DMS153 treated with DMSO at 0.1 percent for 48 hours (cell line): ENCODE data around the gene PCSK6.
"Not testable (repeated sequence)": the region's sequence is repeated elsewhere in the genome, so short reads cannot be mapped to it uniquely, and the experiment has no call there.

ENCODE experiments used
- DNase-seq: peaks from one replicate; lab custom pipeline; 2025; ENCODE audit not compliant: unreplicated experiment; lab: John Stamatoyannopoulos, UW

Gene PCSK6

DNA sequence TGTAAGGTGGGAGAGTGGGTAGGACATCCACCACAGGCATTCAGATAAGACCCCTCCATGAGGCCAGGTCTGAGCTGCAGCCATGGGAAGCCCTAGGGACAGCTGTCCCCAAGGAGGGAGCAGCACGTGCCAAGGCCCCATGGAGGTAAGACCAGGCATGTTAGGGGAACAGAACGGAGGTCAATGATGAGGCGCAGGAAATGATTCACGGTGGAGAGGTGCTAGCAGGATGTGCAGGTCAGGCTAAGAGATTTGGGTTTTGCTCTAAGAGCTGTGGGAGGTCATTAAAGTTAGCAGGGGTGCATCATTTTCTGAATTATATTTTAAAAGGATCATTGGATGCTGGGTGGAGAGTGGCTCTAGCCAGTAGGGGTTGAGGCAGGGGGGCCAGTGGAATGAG lies 128.1 kb downstream of the PCSK6 start:
- no peak for DNase-seq

DNA sequence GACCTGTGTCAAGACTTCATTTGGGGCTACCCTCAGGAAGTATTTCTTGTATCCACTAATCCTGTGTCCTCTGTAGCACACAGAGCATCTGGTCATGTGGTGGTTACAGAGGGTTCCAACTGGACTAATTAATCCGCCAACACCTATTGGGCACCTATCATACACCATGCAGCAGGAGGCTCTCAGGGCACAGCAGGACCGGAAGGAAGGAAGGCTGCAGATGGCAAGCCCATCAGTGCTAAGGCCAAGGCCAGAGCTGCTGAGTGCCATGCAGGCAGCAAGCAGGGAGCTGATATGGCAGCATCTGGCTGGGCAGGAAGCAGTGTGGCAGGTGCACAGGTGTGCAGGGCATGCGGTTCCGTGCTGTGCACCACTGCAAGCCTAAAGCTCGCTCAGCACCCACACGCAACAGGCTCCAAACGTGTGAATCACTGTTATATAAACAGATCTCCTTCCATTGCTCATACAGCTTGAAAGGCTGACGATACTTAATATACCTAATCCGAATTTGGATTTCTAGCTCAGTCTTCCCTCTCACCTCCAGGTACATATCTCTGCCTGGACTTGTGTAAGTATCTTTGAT lies 130.1 kb downstream of the PCSK6 start:
- DNase-seq: no peak

DNA sequence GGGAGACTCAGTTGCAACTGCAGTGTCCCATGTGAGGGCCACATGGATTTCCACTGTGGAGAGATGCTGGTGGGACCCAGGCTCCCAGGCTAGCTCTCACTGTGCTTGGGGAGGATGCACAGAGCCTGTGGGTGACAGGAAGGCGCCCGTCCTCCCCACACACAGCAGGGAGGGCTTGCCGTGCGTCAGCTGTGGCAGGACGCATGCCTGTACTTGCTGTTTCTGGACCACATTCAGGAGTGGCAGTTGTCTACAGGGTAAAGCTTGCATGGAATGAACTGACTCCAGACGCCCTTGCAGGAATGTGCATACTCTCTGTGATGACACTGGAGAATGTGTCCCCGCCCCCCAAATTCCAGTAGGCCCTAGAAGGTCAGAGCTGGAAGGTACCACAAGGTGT lies 130.6 kb downstream of the PCSK6 start:
- no peak for DNase-seq

DNA sequence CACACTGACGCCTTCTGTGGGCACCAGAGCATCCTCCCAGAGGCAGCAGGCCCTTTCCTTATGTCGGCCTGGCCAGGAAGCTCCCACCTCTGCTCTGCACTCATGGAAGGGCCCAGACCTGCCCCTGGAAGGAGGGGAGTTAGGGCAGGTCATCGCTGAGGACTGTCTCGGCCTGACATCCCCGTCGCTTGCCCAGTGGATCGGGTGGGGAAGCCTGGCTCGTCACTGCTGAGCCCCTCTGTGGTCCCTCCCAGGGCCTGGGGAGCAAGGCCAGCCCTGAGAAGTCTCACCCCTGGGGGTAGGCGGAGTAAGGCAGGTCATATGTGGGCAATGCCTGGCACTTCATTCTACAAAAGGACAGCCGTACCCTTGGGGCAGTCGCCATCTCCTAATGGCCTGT lies 131.6 kb downstream of the PCSK6 start:
- no peak for DNase-seq

DNA sequence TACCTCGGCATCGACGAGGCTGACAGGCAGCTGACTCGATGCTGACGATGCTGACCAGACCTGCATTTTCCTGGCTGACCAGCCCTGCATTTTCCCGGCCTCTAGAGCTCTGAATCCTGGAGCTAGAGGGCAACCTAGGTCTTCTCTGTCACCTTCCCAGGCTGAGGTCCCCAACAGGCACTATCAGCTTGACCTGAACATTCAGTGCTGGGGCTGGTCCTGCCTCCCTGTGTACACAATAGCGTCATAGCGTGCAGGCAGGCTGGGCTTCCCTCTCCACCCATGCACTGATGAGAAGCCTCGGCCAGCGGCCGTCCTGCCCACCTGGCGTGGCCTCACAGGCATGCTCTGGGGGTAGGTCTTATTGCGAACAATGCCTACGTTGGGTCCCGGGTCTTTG lies 132.2 kb downstream of the PCSK6 start:
- DNase-seq: no peak

DNA sequence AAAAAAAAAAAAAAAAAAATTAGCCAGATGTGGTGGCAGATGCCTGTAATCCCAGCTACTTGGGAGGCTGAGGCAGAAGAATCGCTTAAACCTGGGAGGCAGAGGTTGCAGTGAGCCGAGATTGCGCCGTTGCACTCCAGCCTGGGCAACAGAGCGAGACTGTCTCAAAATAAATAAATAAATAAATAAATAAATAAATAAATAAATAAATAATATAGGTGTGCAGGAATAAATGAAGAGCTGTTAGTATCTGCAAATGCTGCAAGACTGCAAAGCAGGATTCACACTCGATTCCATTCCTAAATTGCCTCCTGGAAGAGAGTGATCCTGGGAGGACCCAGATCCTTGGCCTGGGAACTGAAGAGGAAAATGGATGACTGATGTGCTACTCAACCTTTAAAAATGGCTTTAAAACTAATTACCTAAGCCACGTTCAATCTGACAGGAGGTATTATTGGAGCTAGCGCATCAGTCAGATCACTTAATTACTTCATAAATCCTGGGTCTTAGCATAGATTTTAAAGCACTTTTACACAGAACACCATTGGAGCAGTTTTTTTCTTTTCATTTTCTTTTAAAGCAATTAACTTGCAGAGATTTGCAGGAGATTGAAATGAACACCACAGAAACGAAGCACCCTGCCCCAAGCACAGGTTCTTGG lies 132.9 kb downstream of the PCSK6 start:
- not testable (repeated sequence) for DNase-seq

DNA sequence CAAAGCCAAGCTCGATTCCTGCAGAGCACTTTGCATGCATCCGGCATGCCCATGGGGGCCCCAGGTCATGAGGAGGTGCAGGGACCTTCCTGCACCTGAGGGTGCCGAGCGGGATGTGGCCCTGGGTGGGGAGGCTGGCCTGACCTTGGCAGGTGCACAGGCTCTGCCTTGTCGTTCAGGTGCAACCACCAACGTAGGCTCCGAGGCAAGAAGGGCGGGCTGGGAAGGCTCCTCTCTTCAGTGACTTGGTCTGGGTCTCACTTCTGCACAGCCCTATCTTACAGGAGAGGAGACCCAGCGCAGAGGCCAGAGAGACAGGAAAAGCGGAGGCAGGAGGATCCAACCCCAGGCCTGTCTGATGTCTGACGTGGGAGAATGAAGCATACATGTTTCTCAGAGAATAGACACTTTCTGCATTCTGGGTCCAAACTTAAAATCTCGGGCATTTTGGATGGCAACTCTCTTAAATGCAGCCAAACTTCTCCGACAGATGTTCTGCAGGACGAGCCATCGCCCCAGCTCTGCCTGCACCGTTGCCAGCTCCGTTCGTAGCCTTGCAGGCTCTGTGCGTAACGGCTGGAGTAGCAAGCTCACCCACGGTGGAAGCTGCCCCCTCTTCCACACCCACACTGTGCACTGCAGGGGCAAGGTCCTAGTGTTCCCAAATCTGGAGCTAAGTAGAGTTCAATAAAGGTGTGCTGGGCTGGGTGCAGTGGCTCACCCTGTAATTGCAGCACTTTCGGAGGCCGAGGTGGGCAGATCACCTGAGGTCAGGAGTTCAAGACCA lies 133.6 kb downstream of the PCSK6 start:
- no peak for DNase-seq

DNA sequence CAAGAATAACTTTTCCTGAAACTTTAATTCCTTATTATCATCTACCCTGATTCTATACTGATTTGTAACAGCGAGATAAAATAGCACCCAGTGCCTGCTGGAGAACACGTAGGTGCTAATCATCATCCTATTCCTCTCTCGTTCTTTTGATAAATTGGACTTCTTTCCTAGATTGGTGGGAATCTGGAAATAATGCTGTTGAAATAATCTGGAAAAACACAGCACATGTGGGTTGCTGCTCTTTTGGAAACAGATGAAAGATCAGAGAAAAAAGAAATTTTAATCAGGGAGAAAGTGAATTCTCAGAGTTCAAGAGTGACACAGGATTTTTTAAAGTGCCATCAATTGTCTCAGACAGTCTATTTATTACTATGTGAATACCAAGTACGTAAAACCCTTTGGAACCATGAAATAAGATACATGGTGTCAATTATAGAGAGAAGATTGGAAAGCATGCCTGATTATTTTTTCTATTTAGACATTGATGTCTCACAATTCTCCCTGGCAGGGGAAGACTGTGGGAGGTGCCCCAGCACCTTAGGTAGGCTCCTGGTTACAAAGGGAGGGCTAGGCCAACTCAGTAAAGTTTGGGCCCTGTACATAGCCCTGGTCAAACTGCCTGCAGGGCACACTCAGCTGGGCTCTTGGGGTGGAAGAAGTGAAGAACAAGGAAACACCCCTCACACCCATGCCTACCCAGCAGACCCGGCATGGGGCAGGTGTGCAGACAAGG lies 134.4 kb downstream of the PCSK6 start:
- DNase-seq: no peak

DNA sequence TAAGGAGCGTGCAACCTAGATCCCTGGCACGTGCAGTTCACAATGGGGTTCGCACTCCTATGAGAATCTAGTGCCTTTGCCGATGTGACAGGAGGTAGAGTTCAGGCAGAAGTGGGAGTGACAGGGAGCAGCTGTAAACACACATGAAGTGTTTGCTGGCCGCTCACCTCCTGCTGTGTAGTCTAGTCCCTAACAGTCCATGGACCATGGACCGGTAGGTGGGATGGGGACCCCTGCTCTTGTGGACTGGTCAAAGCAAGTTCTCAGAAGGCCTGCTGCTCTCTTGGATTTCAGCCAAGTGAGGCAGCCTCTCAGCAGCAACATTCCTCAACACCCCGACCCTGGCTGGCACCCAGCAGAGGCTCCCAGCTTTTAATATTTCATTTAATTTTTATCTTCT lies 136.3 kb downstream of the PCSK6 start:
- no peak for DNase-seq

DNA sequence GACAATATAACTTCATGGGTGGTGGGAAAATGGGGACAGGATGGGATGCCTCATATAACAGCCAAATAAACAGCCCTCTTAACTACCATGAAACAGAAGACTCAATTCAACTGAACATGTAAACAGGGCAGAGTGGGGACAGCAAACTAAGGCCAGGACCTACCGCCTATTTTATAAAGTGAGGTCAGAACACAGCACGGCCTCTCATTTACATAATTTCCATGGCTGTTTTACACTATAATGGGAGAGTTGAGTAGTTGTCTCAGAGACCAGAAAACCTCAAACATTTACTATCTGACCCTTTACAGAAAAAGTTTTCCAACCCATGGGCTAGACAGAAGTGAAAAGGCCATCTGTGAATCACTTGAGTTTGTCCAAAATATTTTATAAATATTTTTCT lies 137.8 kb downstream of the PCSK6 start:
- DNase-seq: no peak

DNA sequence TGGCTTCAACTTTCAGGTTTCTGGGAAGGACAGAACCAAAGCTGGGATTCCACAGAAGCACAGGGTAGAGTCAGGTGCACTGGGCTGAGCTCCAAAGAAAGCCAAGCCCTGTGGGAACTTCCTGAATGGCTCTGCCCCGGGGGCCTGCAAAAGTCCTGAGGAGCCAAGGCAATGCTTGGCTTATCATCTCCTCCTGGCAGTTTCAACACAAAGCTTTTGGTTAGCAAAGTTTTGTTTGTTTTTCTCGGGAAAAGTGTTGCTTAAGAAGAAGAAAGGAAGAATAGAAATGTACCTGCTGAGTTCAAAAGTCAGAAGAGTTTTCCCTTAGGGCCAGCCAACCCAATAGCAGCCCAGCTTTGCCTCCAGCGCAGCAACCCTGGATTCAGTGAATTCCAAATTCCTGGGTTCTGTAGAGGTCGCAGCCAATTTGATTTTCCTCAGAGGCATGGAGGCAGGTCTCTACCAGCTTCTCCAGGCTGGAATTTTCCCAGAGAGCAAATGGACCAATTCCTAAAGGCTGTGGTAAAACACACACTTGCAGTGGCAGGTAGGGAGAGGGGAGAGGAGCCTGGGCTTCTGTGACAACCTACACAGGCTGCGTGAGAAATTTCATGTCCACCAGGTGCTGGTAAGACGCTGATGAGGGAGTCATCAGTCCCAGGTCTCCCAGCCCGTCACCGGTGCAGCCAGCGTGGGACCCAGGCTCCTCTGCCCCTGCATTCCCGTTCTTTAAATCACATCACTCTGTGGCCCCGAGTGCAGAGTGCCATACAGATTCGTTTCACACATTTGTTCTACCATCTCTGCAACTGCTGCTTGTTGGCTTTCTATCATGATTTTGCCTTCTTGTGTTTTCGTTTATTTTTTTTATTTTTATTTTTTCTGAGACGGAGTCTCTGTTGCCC lies 140.2 kb downstream of the PCSK6 start:
- DNase-seq: no peak

DNA sequence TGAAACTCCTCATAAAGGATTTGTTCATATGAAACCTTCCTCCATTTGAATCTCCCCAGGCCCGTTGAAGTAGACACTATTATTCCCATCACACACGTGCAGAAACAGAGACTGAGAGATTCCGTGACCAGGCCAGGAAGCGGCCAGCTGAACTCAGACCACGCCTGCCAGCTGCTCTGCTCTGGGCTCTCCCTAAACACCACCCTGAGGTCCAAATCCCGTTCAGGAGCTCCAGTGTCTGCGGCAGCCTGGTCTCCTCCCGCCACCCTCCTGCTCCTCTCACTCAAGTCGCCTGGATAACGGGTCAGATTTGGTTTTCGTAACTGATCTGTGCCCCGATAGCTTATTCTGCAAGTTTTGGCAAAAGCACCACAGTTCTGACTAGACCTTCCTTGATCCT lies 140.9 kb downstream of the PCSK6 start:
- DNase-seq: no peak

DNA sequence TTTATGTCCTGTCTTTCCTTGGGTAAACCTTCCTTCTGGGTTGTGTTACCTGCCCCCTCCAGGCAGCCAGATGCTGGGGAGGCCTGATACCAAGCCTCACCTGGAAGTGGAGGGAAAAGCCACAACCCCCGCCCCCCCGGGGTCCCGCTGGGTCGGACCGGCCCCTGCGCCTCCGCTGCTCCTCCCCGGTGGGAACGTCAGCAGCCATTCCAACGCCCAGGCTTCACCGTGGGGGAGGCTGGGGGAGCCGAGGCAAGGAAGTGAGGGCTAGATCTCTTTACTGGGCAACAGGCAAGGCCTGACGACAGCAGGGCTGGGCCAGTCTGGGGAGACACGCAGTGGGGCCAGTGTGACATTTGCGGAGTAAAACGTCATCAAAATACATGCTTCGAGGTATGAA lies 141.5 kb downstream of the PCSK6 start:
- no peak for DNase-seq

DNA sequence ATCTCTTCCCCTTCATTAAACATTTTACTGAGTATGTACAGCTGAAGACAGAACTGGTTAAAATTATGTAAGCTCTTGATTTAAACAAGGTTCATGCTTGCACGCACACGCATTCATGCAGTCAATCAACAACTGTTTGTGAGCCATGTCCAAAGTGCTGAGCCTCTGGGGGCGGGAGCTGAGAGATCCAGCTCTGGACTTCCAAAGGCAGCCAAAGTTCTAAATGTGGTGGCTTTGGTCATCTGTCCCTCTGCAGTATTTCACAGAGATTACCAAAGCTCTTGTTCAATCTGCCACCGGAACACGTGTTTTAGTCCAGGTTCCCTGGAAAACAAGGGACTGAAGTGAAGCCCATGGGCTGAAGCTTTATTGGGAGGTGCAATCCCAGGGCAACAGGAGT lies 142.1 kb downstream of the PCSK6 start:
- DNase-seq: no peak

DNA sequence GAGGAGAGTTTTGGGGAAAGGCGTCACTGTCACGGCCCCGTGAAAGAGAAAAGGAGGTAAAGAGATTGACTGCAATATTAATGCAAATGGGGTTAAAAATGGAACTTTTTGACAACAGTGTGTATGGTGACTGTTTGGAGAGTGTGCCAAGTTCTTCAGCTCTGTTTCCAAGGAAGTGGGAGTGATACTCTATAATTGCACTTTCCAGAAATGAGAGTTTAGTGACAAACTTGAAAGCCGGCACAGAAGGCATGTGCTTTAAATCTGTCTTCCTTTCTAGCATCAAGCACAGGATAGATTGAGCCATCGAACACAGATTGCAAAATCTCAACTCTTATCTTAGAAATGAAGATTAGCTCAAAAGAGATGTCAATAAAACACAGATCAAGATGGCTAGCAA lies 142.6 kb downstream of the PCSK6 start:
- no peak for DNase-seq

DNA sequence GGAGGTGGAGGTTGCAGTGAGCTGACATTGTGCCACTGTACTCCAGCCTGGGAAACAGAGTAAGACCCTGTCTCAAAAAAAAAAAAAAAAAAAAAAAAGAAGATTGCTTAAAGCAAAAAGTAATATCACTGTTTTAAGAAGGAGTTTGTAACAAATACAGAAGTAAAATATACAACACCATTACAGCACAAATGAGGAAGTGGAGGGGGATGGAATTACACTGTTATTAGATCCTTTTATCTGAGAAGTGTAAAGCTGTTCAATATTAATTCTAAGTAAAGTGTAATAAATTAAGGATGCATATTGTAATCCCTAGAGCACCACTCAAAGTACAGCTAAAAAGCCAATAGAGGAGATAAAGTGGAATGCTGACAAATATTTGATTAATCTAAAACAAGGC lies 147.5 kb downstream of the PCSK6 start:
- no peak for DNase-seq

DNA sequence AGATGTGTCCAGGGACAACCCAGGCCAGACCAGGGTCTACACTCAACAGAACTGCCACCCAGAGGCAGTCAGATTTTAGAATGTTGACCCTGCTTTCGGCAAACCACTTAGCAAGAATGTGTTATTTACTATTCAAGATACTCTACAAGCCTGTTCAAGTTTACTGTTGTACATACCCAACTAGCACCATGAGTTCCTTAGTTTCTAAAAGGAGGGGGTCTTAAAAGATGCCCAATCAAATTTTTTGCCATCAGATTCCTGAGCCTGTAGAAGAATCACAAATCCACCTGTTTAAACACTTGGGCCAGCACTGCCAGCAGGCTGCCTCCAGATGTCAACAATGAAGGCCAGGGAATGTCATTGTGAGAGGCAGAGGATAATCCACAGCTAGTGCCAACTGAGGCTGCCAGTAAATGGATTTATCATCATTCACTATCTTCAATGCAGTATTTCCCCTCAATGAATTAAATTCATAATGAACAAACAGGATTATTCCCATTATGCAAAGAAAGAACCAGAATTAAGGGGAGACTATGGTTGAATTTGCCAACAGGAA lies 150.9 kb downstream of the PCSK6 start:
- DNase-seq: no peak

DNA sequence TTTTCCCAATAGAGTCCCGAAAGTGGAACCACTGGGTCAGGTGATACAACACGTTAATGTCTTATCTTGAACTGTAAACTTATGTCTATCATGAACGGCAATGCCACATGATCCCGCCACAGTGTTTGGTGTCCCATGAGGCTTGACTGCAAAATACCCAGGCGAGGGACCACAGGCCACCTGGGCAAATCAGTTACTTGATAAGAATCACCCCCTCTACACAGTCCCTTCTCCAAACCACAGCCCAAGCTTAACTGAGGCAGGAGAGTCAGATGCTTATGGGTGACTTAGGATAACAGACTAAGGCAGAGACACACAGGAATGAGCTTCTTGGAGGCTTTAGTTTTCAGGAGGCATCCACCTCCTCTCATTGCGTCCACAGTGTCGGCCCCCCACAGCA lies 151.5 kb downstream of the PCSK6 start:
- DNase-seq: no peak

DNA sequence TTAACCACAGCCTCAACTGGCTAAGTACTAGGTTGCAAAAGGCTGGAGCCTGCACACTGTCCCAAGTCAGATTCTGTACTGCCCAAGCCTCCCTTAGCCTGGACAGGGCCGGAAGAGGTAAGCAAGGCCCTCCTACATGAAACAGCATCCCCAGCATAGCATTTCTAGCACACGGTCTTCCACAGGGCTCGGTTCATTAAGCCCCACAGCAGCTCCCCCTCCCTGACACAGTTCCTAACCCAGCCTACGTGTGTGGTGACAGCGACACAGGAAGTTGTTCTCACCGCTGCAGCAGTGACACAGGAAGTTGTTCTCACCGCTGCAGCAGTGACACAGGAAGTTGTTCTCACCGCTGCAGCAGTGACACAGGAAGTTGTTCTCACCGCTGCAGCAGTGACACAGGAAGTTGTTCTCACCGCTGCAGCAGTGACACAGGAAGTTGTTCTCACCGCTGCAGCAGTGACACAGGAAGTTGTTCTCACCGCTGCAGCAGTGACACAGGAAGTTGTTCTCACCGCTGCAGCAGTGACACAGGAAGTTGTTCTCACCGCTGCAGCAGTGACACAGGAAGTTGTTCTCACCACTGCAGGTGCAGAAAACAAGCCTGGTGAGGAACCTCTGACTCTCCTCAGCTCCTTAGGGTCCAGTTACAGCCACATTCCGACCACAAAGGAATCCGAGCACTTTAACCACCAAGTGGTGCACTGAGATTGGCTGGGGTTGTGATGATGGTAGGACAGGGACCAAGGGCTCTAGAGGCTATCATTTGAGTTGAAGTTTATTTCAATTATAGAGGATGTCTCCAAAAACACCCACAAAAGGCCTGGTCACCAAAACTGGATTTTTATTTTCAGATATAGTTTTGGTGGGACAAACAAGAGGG lies 155.4 kb downstream of the PCSK6 start:
- DNase-seq: not testable (repeated sequence)
